Activated CD4-positive, alpha-beta T cell treated with anti-CD3 and anti-CD28 coated beads for 48 hours (primary cell): ENCODE results near the gene RALGAPA2.
"Not testable (repeated sequence)": the region's sequence is repeated elsewhere in the genome, so short reads cannot be mapped to it uniquely, and the experiment has no call there.

ENCODE experiments used
- DNase-seq: peaks from one replicate; pipeline ENCODE4 v3.0.0-alpha.2; 2020

The RALGAPA2 gene

GRCh38 chr20:20566516-20566915 lies 145.9 kb downstream of the RALGAPA2 start:
- no peak for DNase-seq

- DNase-seq = no peak
Observed at GRCh38 chr20:20564279-20564678, 148.2 kb downstream of the RALGAPA2 start.

- DNase-seq = no peak
Observed at GRCh38 chr20:20562507-20562906, 149.9 kb downstream of the RALGAPA2 start.

GRCh38 chr20:20561841-20562240 lies 150.6 kb downstream of the RALGAPA2 start:
- DNase-seq = no peak

- no peak for DNase-seq
Observed at GRCh38 chr20:20561172-20561571, 151.3 kb downstream of the RALGAPA2 start.

- DNase-seq = no peak
Observed at GRCh38 chr20:20557406-20557805, 155.0 kb downstream of the RALGAPA2 start.

- no peak for DNase-seq
Observed at GRCh38 chr20:20555838-20556237, 156.6 kb downstream of the RALGAPA2 start.

- no peak for DNase-seq
Observed at GRCh38 chr20:20554951-20555350, 157.5 kb downstream of the RALGAPA2 start.

- DNase-seq = no peak
Observed at GRCh38 chr20:20553541-20553940, 158.9 kb downstream of the RALGAPA2 start.

GRCh38 chr20:20552076-20552475 lies 160.4 kb downstream of the RALGAPA2 start:
- no peak for DNase-seq

GRCh38 chr20:20551409-20551808 lies 161.0 kb downstream of the RALGAPA2 start:
- no peak for DNase-seq

GRCh38 chr20:20549704-20550103 lies 162.7 kb downstream of the RALGAPA2 start:
- no peak for DNase-seq

- DNase-seq = peak; percentile 44
Observed at GRCh38 chr20:20549267-20549612, 163.2 kb downstream of the RALGAPA2 start.

GRCh38 chr20:20548527-20549266 lies 163.7 kb downstream of the RALGAPA2 start:
- DNase-seq = no peak

- no peak for DNase-seq
Observed at GRCh38 chr20:20547876-20548266, 164.6 kb downstream of the RALGAPA2 start.

GRCh38 chr20:20547221-20547875 lies 165.1 kb downstream of the RALGAPA2 start:
- DNase-seq = no peak

GRCh38 chr20:20546402-20546801 lies 166.0 kb downstream of the RALGAPA2 start:
- peak; percentile 26 for DNase-seq

GRCh38 chr20:20543348-20543747 lies 169.1 kb downstream of the RALGAPA2 start:
- not testable (repeated sequence) for DNase-seq

GRCh38 chr20:20536240-20536933 lies 176.1 kb downstream of the RALGAPA2 start:
- DNase-seq = no peak

GRCh38 chr20:20535051-20535450 lies 177.4 kb downstream of the RALGAPA2 start:
- no peak for DNase-seq

GRCh38 chr20:20531283-20531682 lies 181.2 kb downstream of the RALGAPA2 start:
- DNase-seq = no peak

- DNase-seq = no peak
Observed at GRCh38 chr20:20530428-20531151, 181.9 kb downstream of the RALGAPA2 start.

- no peak for DNase-seq
Observed at GRCh38 chr20:20529597-20529996, 182.8 kb downstream of the RALGAPA2 start.
